Tibial nerve (tissue), 4 donors: ENCODE results near the gene PTPDC1. TPM values are rescaled to one million over a fixed set of nuclear protein-coding genes. Genes with fewer than 3 reads are reported as not detected.
A peak's percentile ranks its signal among the peaks of the same experiment; 100 is the strongest.

ENCODE experiments used
- DNase-seq, 2 donors: peaks; one replicate each; pipeline ENCODE4 v3.0.0-alpha.2; 2019; ENCODE audit warnings: low spot score in 2 of 2
- H3K27ac ChIP-seq, 4 donors: fragments of 200-600 bp; sonication (generic) in 3 of 4; one replicate each; pipeline ENCODE4 v1.5.1; 2017 to 2019; ENCODE audit warnings: mild to moderate bottlenecking in 1 of 4
- H3K27me3 ChIP-seq, 2 donors: fragments of 200-600 bp; sonication (generic) in 1 of 2; one replicate each; pipeline versions ENCODE4 v1.5.1 to v1.6.0; 2017 to 2019
- H3K36me3 ChIP-seq, 3 donors: fragments of 200-600 bp; sonication (generic); one replicate each; pipeline ENCODE4 v1.5.1; 2018 to 2019
- H3K4me1 ChIP-seq, 4 donors: fragments of 200-600 bp; sonication (generic) in 3 of 4; one replicate each; pipeline ENCODE4 v1.5.1; 2017 to 2019
- H3K4me3 ChIP-seq, 4 donors: fragments of 200-600 bp; sonication (generic) in 3 of 4; one replicate each; pipeline ENCODE4 v1.5.1; 2017 to 2019; ENCODE audit warnings: mild to moderate bottlenecking in 1 of 4, moderate library complexity in 1 of 4
- H3K9me3 ChIP-seq, 4 donors: fragments of 200-600 bp; sonication (generic) in 3 of 4; one replicate each; pipeline ENCODE4 v1.5.1; 2017 to 2019
- EP300 ChIP-seq, 2 donors: sonication (generic); formaldehyde crosslinking; IDR thresholded peaks; one replicate each; pipeline ENCODE4 v1.6.1; 2017; ENCODE audit warnings: antibody characterized with exemption in 2 of 2, mild to moderate bottlenecking in 1 of 2
- POLR2A ChIP-seq, 2 donors: fragments of 450-650 bp; IDR thresholded peaks; one replicate each; pipeline ENCODE4 v1.6.1; 2017; ENCODE audit warnings: antibody characterized with exemption in 2 of 2, mild to moderate bottlenecking in 2 of 2, moderate library complexity in 2 of 2
- WGBS, 2 donors: methylation state at CpG; one replicate each; pipeline ENCODE4 v1.1.5; 2018; 5-methylcytosine and 5-hydroxymethylcytosine counted together
- total RNA-seq, 4 donors: library from RNA; depleted of rRNA; stranded (reverse); fragments of >200 nt; gene quantifications; one replicate each; pipeline ENCODE4 v1.1.0, GENCODE V29; 2016
- TF ChIP-seq, protein P1 (sequence below), 5 experiments: fragments of 200-600 bp in 3 of 5; fragments of 450-650 bp in 2 of 5; sonication (generic) in 3 of 5; IDR thresholded peaks; one replicate each; pipeline ENCODE4 v1.5.1; 2016 to 2019; ENCODE audit warnings: antibody characterized with exemption in 5 of 5, mild to moderate bottlenecking in 3 of 5, moderate library complexity in 2 of 5

Gene PTPDC1
- 10 to 100 TPM; 43.8 to 80.2 (median 65.3) TPM for total RNA-seq

GRCh38 chr9:94084314-94084713 lies at the start of gene PTPDC1:
Gene PTPDC1 (plus strand): TSS chr9:94084464. CDS start chr9:94084531, 67 bp downstream.
- 31 to 35% methylated on average over 14 of the region's 14 CpGs for WGBS, 2 donors
- Histone ChIP-seq H3K4me3 (peak within 1 kb of the TSS; percentile 20 to 51 (median 32)), H3K9me3 (no peaks in the 10 kb centered on the region), H3K36me3 (no peaks in the 10 kb centered on the region), H3K27me3 (no peaks in the 10 kb centered on the region), H3K27ac (peak within 1 kb of the TSS; percentile 66 to 92 (median 78)), H3K4me1 (peaks cover 0 to 51% (median 13%) of the 10 kb centered on the region in 4 donors)
- TF ChIP-seq EP300 (IDR thresholded peaks at IDR 0.05) (peak in 1 of 2 donors; percentile 89), POLR2A (IDR thresholded peaks at IDR 0.05) (peak in 1 of 2 donors; percentile 64)
- TF ChIP-seq, protein P1, sequence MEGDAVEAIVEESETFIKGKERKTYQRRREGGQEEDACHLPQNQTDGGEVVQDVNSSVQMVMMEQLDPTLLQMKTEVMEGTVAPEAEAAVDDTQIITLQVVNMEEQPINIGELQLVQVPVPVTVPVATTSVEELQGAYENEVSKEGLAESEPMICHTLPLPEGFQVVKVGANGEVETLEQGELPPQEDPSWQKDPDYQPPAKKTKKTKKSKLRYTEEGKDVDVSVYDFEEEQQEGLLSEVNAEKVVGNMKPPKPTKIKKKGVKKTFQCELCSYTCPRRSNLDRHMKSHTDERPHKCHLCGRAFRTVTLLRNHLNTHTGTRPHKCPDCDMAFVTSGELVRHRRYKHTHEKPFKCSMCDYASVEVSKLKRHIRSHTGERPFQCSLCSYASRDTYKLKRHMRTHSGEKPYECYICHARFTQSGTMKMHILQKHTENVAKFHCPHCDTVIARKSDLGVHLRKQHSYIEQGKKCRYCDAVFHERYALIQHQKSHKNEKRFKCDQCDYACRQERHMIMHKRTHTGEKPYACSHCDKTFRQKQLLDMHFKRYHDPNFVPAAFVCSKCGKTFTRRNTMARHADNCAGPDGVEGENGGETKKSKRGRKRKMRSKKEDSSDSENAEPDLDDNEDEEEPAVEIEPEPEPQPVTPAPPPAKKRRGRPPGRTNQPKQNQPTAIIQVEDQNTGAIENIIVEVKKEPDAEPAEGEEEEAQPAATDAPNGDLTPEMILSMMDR (IDR thresholded peaks at IDR 0.05): no peak
- peak; percentile 15 to 37 for DNase-seq

GRCh38 chr9:94034511-94034910 lies 49.8 kb upstream of the PTPDC1 start:
- H3K4me3 ChIP-seq: no peak overlapping the region
- DNase-seq: no peak
- peaks cover 0 to 5% (median 0%) of the 10 kb centered on the region in 4 donors for H3K9me3 ChIP-seq
- H3K27ac ChIP-seq: no peak overlapping the region
- H3K36me3 ChIP-seq: no peaks in the 10 kb centered on the region
- peaks cover 0 to 30% (median 4%) of the 10 kb centered on the region in 4 donors for H3K4me1 ChIP-seq
- no peaks in the 10 kb centered on the region for H3K27me3 ChIP-seq
- TF ChIP-seq, protein P1 (IDR thresholded peaks at IDR 0.05): no peak
- no peak for TF ChIP-seq EP300 (IDR thresholded peaks at IDR 0.05)

DNA sequence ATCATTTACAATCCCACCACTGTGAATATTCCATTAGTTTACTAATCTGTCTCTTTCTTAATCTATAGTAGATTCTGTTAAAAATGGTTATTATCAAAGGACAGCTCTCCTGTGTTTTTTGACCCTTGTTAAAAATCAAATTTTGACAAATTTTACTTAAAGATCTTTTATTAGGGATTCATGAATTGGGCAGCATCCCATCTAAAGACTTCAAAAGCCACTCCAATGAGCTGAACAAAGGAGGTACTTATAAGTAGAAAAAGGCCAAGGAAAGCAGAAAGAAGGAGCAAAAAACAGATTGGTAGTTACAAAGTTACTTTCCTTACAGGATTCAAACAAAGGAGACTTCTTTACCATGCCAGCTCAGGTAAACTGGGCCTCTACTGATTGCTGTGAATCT lies 44.5 kb upstream of the PTPDC1 start:
- no peak for DNase-seq
- TF ChIP-seq, protein P1 (IDR thresholded peaks at IDR 0.05): no peak
- no peak for TF ChIP-seq EP300 (IDR thresholded peaks at IDR 0.05)
- TF ChIP-seq POLR2A (IDR thresholded peaks at IDR 0.05): no peak
- H3K36me3 ChIP-seq: peaks cover 0 to 3% (median 0%) of the 10 kb centered on the region in 3 donors
- no peak overlapping the region for H3K27ac ChIP-seq
- H3K4me3 ChIP-seq: no peak overlapping the region
- H3K27me3 ChIP-seq: no peaks in the 10 kb centered on the region
- H3K4me1 ChIP-seq: peaks cover 0 to 9% (median 0%) of the 10 kb centered on the region in 4 donors
- peaks cover 0 to 5% (median 0%) of the 10 kb centered on the region in 4 donors for H3K9me3 ChIP-seq

DNA sequence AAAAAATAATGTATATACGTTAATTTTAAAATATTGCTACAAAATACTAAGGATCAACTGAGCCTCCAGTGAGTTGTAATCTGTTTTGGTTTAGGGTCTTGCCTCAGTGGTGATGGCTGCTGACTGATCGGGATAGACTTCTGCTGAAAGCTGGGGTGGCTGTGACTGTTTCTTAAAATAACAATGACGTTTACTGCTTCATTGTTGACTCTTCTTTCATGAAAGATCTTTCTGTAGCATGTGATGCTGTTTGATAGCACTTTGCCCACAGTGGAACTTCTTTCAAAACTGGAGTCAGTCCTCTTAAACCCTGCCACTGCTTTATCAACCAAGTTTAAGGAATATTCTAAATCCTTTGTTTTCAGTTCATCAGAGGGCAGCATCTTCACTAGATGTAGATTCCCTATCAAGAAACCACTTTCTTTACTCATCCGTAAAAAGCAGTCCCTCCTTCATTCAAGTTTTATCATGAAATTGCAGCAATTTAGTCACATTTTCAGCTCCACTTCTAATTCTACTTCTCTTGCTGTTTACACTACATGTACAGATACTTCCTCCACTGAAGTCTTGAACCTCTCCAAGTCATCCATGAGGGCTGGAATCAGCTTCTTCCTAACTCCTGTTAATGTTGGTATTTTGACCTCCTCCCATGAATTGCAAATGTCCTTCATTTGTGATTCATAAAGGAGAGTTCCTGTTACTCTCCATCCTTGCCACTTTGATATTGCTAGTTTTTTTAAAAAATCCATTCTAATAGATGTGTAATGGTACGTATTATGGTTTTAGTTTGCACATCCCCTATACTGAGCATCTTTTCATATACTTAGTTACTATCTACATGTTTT lies 41.5 kb upstream of the PTPDC1 start:
- WGBS, 2 donors: 45 to 55% methylated on average over 5 of the region's 5 CpGs
- no peak for DNase-seq
- no peaks in the 10 kb centered on the region for H3K9me3 ChIP-seq
- no peak overlapping the region for H3K27ac ChIP-seq
- no peak for TF ChIP-seq EP300 (IDR thresholded peaks at IDR 0.05)
- TF ChIP-seq, protein P1 (IDR thresholded peaks at IDR 0.05): no peak
- TF ChIP-seq POLR2A (IDR thresholded peaks at IDR 0.05): no peak
- peaks cover 0 to 3% (median 0%) of the 10 kb centered on the region in 3 donors for H3K36me3 ChIP-seq
- H3K27me3 ChIP-seq: no peaks in the 10 kb centered on the region
- H3K4me3 ChIP-seq: no peak overlapping the region
- H3K4me1 ChIP-seq: peaks cover 0 to 9% (median 0%) of the 10 kb centered on the region in 4 donors

DNA sequence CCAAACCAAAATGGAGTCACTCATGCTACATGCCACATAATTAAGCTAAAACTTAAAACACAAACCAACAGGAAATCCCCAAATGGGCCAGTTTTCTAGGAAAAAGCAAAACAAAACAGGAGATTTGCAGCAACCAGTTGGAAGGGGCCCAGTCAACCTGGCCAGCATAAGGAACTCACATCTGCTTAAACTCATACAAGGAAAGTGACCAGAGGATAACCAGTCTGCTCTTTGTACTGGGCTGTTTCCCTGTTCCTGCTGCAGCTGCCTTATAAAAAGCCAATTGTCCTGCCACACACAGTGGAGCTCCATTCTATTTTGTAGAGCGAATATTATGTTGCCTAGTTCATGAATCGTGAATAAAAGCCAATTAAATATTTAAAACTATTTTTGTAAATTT lies 29.5 kb upstream of the PTPDC1 start:
- H3K9me3 ChIP-seq: peaks cover 0 to 15% (median 0%) of the 10 kb centered on the region in 4 donors
- WGBS, 2 donors: 36 to 52% methylated on average over 2 of the region's 2 CpGs
- H3K4me3 ChIP-seq: no peak overlapping the region
- peaks cover 0 to 4% (median 0%) of the 10 kb centered on the region in 3 donors for H3K36me3 ChIP-seq
- H3K27ac ChIP-seq: no peak overlapping the region
- DNase-seq: peak in 1 of 2 donors; percentile 8
- TF ChIP-seq EP300 (IDR thresholded peaks at IDR 0.05) (no peak), POLR2A (IDR thresholded peaks at IDR 0.05) (no peak)
- TF ChIP-seq, protein P1 (IDR thresholded peaks at IDR 0.05): no peak
- no peaks in the 10 kb centered on the region for H3K27me3 ChIP-seq
- peaks cover 0 to 28% (median 0%) of the 10 kb centered on the region in 4 donors for H3K4me1 ChIP-seq
